DMS114 treated with DMSO at 0.1 percent for 48 hours (cell line): ENCODE measurements around the gene PDSS1.

Experiments used
- DNase-seq: peaks from one replicate; lab custom pipeline; 2025; ENCODE audit not compliant: unreplicated experiment; lab: John Stamatoyannopoulos, UW

PDSS1 gene

DNA sequence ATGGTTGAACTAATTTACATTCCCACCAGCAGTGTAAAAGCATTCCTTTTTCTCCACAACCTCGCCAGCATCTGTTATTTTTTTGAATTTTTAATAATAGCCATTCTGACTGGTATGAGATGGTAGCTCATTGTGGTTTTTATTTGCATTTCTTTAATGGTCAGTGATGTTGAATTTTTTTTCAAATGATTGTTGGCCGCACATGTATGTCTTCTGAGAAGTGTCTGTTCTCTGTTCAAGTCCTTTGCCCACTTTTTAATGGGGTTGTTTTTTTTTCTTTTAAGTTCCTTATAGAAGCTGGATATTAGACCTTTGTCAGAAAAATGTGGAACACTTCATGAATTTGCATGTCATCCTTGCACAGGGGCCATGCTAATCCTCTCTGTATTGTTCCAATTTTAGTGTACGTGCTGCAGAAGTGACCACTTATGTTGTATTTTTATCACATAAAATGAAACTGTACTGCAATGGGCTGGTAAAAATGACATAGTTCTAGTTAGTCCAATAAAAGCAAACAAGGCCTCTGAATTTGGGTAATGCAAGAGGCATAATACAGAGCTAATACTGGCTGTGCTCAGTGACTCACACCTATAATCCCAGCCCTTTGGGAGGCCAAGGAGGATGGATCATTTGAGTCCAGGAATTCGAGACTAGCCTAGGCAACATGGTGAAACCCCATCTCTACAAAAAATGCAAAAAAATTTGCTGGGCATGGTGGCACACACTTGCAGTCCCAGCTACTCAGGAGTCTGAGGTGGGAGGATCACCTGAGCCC is 92.9 kb downstream of the PDSS1 start:
- DNase-seq = no peak

GRCh38 chr10:26792758-26793495 is 95.4 kb downstream of the PDSS1 start:
- no peak for DNase-seq
